GM19238 (cell line): ENCODE results near the gene ACOXL.
"Not testable (repeated sequence)": the region's sequence is repeated elsewhere in the genome, so short reads cannot be mapped to it uniquely, and the experiment has no call there.

Source experiments
- DNase-seq: peaks from one replicate; pipeline ENCODE4 v3.0.0; 2011; ENCODE audit warnings: low spot score; ENCODE audit not compliant: insufficient read length

The ACOXL gene

GRCh38 chr2:111035830-111036441 is 303.6 kb downstream of the ACOXL start:
- no peak for DNase-seq

GRCh38 chr2:111037128-111037527 is 304.8 kb downstream of the ACOXL start:
- DNase-seq, result no peak

- no peak for DNase-seq
Observed at GRCh38 chr2:111039628-111040383, 307.4 kb downstream of the ACOXL start.

GRCh38 chr2:111041398-111042202 is 309.2 kb downstream of the ACOXL start:
- DNase-seq, result no peak

- DNase-seq, result no peak
Observed at GRCh38 chr2:111042261-111042660, 309.9 kb downstream of the ACOXL start.

- DNase-seq, result no peak
Observed at GRCh38 chr2:111042772-111043771, 310.7 kb downstream of the ACOXL start.

- DNase-seq, result no peak
Observed at GRCh38 chr2:111044066-111044465, 311.7 kb downstream of the ACOXL start.

GRCh38 chr2:111045236-111045635 is 312.9 kb downstream of the ACOXL start:
- not testable (repeated sequence) for DNase-seq

- DNase-seq, result no peak
Observed at GRCh38 chr2:111045771-111046444, 313.5 kb downstream of the ACOXL start.

GRCh38 chr2:111046670-111047069 is 314.3 kb downstream of the ACOXL start:
- no peak for DNase-seq

- DNase-seq, result no peak
Observed at GRCh38 chr2:111048856-111049768, 316.7 kb downstream of the ACOXL start.

GRCh38 chr2:111049792-111050640 is 317.6 kb downstream of the ACOXL start:
- DNase-seq, result no peak

- no peak for DNase-seq
Observed at GRCh38 chr2:111050701-111051376, 318.5 kb downstream of the ACOXL start.

GRCh38 chr2:111052621-111053020 is 320.2 kb downstream of the ACOXL start:
- DNase-seq, result no peak

GRCh38 chr2:111053266-111053665 is 320.9 kb downstream of the ACOXL start:
- no peak for DNase-seq

- no peak for DNase-seq
Observed at GRCh38 chr2:111053825-111054515, 321.6 kb downstream of the ACOXL start.
